Kidney (tissue), 14 donors: ENCODE data around the gene ITGAL. TPM values are rescaled to one million over a fixed set of nuclear protein-coding genes. Genes with fewer than 3 reads are reported as not detected.

Experiments
- DNase-seq, 5 donors: peaks; one replicate each; pipeline ENCODE4 v3.0.0-alpha.2; 2013 to 2020
- FAIRE-seq: peaks from 2 replicates; lab custom pipeline; 2012; peaks lifted over from hg19 to GRCh38; lab: Jason Lieb, UNC
- H3K27ac ChIP-seq, 2 donors: one replicate each; pipeline ENCODE4 v1.7.0; 2013; ENCODE audit warnings: low read depth in 2 of 2, low read length in 2 of 2, inconsistent platforms in 1 of 2
- H3K27me3 ChIP-seq: one replicate; pipeline ENCODE4 v1.7.1; 2013; ENCODE audit warnings: low read length, inconsistent platforms; ENCODE audit not compliant: control insufficient read depth, insufficient read depth
- H3K36me3 ChIP-seq, 3 donors: one replicate each; pipeline versions ENCODE4 v1.7.0 to v1.7.1; 2013; ENCODE audit warnings: low read length in 3 of 3, control low read depth in 1 of 3, inconsistent platforms in 1 of 3; ENCODE audit not compliant: insufficient read depth in 3 of 3, control insufficient read depth in 2 of 3
- H3K4me1 ChIP-seq, 3 donors: one replicate each; pipeline versions ENCODE4 v1.7.0 to v1.7.1; 2013; ENCODE audit warnings: low read length in 3 of 3, inconsistent platforms in 1 of 3, low read depth in 1 of 3; ENCODE audit not compliant: control insufficient read depth in 2 of 3, insufficient read depth in 2 of 3
- H3K4me3 ChIP-seq, 3 donors: one replicate each; pipeline versions ENCODE4 v1.7.0 to v1.8.1; 2013; ENCODE audit warnings: low read length in 3 of 3, control low read depth in 1 of 3, inconsistent platforms in 1 of 3
- H3K9ac ChIP-seq, 3 donors: one replicate each; pipeline versions ENCODE4 v1.7.0 to v1.7.1; 2013; ENCODE audit warnings: low read length in 3 of 3, control low read depth in 1 of 3, inconsistent platforms in 1 of 3
- H3K9me3 ChIP-seq, 3 donors: one replicate each; pipeline versions ENCODE4 v1.7.0 to v1.7.1; 2013; ENCODE audit warnings: low read length in 3 of 3, control low read depth in 1 of 3, inconsistent platforms in 1 of 3; ENCODE audit not compliant: control insufficient read depth in 2 of 3, insufficient read depth in 1 of 3
- intact Hi-C: fragments of 100-400 bp; cut with DNase I; formaldehyde crosslinking; loops from one replicate; pipeline ENCODE4 v1.11.1; 2022
- polyA plus RNA-seq: library from polyadenylated mRNA; stranded (reverse); fragments of 350-450 nt; fragmentation: Illumina TruSeq; extraction: RNeasy Lipid Tissue Mini Kit (QIAGEN cat#74804); gene quantifications from one replicate; pipeline ENCODE4 v1.2.3, GENCODE V29; 2014; ENCODE audit warnings: low read depth, low replicate concordance; ENCODE audit not compliant: insufficient read depth
- total RNA-seq: library from RNA; stranded (reverse); fragmentation: NEBNext Ultra II Directional; extraction: Animal tissue kit (Norgen Biotek cat#: 25700); gene quantifications from one replicate; pipeline ENCODE4 v1.2.1, GENCODE V29; 2021
- TF ChIP-seq, protein P1 (sequence below): IDR thresholded peaks from 3 replicates; pipeline ENCODE4 v1.5.1; 2012; ENCODE audit warnings: mild to moderate bottlenecking, moderate library complexity, borderline replicate concordance; ENCODE audit not compliant: insufficient read depth; ENCODE audit errors: extremely low read depth
- donor health status: control.
- donor health status: control.
- donor health status: control.
- donor health status: control.
- donor health status: control.
- donor health status: DM: yes; HTN: yes; CAD: no.
- donor health status: Normal renal cell carcinoma (clear cell type).

The ITGAL gene
- total and polyA plus RNA-seq, 2 donors from 2014 or later = 0.56 to 19.6 TPM

DNA sequence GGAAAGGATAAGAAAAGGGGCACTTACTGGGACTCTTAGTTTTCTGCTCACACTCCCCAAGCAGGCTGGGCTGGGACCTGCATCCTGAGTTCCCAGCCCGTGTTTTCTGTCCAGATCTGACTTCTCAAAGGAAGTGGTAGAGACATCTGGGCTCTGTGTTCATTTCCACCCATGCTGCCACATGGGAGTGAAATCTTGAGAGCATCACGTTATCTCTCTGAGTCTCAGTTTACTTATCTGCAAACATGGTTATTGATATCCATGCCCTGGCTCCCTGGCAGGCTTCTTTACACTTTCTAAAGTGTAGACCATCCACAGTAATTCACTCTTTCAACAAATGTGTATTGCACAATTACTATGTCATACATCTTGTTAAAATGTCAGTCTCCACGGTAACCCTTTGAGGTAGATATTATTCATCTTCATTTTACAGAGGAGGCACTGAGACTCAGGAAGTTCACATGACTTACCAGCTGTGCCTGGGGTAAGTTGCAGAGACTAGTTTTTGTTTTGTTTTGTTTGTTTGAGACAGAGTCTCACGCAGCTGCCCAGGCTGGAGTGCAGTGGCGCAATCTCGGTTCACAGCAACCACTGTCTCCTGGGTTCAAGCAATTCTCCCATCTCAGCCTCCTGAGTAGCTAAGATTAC, 95.6 kb downstream of the ITGAL start:
- no peaks in the 10 kb centered on the region for H3K36me3 ChIP-seq
- no peak overlapping the region for H3K4me3 ChIP-seq
- no peaks in the 10 kb centered on the region for H3K9me3 ChIP-seq
- TF ChIP-seq, protein P1, sequence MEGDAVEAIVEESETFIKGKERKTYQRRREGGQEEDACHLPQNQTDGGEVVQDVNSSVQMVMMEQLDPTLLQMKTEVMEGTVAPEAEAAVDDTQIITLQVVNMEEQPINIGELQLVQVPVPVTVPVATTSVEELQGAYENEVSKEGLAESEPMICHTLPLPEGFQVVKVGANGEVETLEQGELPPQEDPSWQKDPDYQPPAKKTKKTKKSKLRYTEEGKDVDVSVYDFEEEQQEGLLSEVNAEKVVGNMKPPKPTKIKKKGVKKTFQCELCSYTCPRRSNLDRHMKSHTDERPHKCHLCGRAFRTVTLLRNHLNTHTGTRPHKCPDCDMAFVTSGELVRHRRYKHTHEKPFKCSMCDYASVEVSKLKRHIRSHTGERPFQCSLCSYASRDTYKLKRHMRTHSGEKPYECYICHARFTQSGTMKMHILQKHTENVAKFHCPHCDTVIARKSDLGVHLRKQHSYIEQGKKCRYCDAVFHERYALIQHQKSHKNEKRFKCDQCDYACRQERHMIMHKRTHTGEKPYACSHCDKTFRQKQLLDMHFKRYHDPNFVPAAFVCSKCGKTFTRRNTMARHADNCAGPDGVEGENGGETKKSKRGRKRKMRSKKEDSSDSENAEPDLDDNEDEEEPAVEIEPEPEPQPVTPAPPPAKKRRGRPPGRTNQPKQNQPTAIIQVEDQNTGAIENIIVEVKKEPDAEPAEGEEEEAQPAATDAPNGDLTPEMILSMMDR = no peak
- H3K9ac ChIP-seq = no peak overlapping the region
- peak overlapping the region in 1 of 2 donors; percentile 15 for H3K27ac ChIP-seq
- H3K27me3 ChIP-seq = no peaks in the 10 kb centered on the region
- intact Hi-C loops = no loop called here
- FAIRE-seq (no peak), DNase-seq (no peak)
- H3K4me1 ChIP-seq = peaks cover 2 to 13% (median 4%) of the 10 kb centered on the region in 3 donors

DNA sequence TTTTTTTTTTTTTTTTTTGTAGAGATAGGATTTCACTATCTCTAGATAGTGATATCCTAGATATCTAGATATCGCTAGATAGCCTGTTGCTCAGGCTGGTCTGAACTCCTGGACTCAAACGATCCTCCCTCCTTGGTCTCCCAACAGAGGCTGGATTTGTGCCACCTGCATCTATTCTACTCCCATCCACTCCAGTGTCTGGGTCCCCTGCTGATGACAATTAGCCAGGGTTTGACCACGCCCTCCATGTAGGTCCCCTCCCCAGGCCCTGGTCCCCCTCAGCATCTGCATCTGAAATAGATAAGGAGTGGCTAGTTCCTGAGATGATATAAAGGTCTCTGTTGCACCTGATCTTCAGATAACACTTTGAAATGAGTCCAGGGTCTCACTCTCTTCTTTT, 96.7 kb downstream of the ITGAL start:
- no peak for DNase-seq
- Histone ChIP-seq H3K9ac (no peak overlapping the region), H3K27me3 (no peaks in the 10 kb centered on the region), H3K36me3 (no peaks in the 10 kb centered on the region), H3K27ac (no peak overlapping the region), H3K4me3 (no peak overlapping the region), H3K4me1 (peaks cover 2 to 13% (median 4%) of the 10 kb centered on the region in 3 donors), H3K9me3 (no peaks in the 10 kb centered on the region)
- TF ChIP-seq, protein P1 = no peak
- no peak for FAIRE-seq
- intact Hi-C loops = no loop called here

DNA sequence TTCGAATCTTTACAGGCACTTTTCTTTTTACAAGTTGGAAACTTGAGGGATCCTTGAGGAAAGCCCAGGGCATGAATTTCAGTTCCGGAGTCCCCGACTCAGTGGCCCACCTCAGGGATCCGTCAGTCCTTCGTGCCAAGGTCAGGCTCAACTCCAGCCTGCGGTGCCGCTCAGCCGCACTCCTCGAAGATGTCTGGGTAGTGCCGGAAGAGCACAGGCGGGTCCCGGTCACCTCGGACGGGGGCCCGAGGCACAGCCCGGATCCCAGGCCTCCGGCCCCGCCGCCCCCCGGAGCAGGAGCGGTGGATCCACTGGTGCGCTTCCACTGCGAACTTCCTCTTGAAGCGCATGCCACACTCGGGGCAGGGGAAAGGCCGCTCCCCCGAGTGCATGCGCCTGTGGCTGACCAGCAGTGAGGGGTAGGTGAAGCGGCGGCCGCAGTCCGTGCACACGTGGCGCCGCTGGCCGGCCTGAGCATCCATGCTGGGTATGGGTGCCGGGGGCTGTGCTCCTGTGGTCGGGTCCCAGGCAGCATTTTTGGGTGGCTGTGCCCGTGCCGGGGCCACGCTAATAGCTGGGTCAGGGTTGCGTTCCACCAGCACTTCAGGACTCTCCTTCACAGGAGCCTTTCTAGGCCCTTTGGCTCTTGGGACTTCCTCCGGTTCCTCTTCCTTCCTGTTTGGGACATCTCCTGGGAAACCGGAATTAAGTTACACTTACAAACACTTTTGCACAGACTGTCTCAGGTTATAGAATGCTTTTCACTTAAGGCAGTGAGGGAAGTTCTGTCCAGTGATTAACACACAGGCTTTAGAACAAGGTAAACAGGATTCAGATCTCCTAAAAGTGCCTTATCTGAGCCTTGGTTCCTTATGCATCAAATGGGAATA, 97.4 kb downstream of the ITGAL start:
- peak overlapping the region; percentile 7 to 53 for H3K27ac ChIP-seq
- H3K9me3 ChIP-seq = no peaks in the 10 kb centered on the region
- no peaks in the 10 kb centered on the region for H3K36me3 ChIP-seq
- intact Hi-C loops = no loop called here
- TF ChIP-seq, protein P1 = no peak
- no peak for FAIRE-seq
- H3K9ac ChIP-seq = peak overlapping the region in 1 of 3 donors; percentile 34
- peak overlapping the region in 2 of 3 donors; percentile 4 to 38 for H3K4me3 ChIP-seq
- H3K4me1 ChIP-seq = peaks cover 2 to 13% (median 4%) of the 10 kb centered on the region in 3 donors
- no peaks in the 10 kb centered on the region for H3K27me3 ChIP-seq
- DNase-seq = peak in 3 of 5 donors; percentile 65 to 79 (median 75)
